SK-N-SH (cell line): ENCODE measurements around the gene SUMF1. TPM values are rescaled to one million over a fixed set of nuclear protein-coding genes. Genes with fewer than 3 reads are reported as not detected.

ENCODE experiments used
- CTCF ChIA-PET: fragments of 300-600, 350-600 bp; formaldehyde crosslinking; extraction: SDS; loops from one replicate; lab custom pipeline; 2021; lab: Yijun Ruan, JAX
- POLR2A ChIA-PET: fragments of 350-600 bp; sonication (Branson Sonifier 250); formaldehyde crosslinking; extraction: SDS; loops from one replicate; lab custom pipeline; 2020; ENCODE audit warnings: antibody characterized with exemption, inconsistent platforms; lab: Yijun Ruan, JAX
- DNase-seq: peaks from one replicate; pipeline ENCODE4 v3.0.0; 2012
- H2AFZ ChIP-seq: fragments of 200-600 bp; sonication (generic); 2 replicates; pipeline ENCODE4 v1.8.1; 2016; ENCODE audit warnings: antibody characterized with exemption, mild to moderate bottlenecking, low read depth
- H3F3A ChIP-seq: fragments of 200-600 bp; sonication (generic); replicated peaks from 2 replicates; pipeline ENCODE3; 2016; ENCODE audit warnings: antibody characterized with exemption, mild to moderate bottlenecking; ENCODE audit not compliant: insufficient read depth
- H3K27ac ChIP-seq, 2 experiments: fragments of 200-500 bp in 1 of 2; fragments of 200-600 bp in 1 of 2; sonication (Bioruptor generic) in 1 of 2; sonication (generic), shearing (Covaris generic) in 1 of 2; 2 replicates each; pipeline versions ENCODE4 v1.5.1 to v1.6.1; 2014 to 2016; ENCODE audit warnings: low read depth in 2 of 2, inconsistent platforms in 1 of 2, low read length in 1 of 2, mild to moderate bottlenecking in 1 of 2, mixed read lengths in 1 of 2
- H3K27me3 ChIP-seq: fragments of 200-600 bp; sonication (generic), shearing (Covaris generic); 2 replicates; pipeline ENCODE4 v1.6.1; 2016; ENCODE audit warnings: mixed run types; ENCODE audit not compliant: insufficient read depth
- H3K36me3 ChIP-seq, 2 experiments: fragments of 200-500 bp in 1 of 2; fragments of 200-600 bp in 1 of 2; sonication (Bioruptor generic) in 1 of 2; sonication (generic) in 1 of 2; replicated peaks in 1 of 2; 2 replicates each; pipeline versions ENCODE3 to v1.5.1; 2014 to 2016; ENCODE audit warnings: low read length in 1 of 2, mild to moderate bottlenecking in 1 of 2; ENCODE audit not compliant: insufficient read depth in 2 of 2, control insufficient read depth in 1 of 2
- H3K4me1 ChIP-seq, 2 experiments: fragments of 200-500 bp in 1 of 2; fragments of 200-600 bp in 1 of 2; sonication (Bioruptor generic) in 1 of 2; sonication (generic), shearing (Covaris generic) in 1 of 2; 2 replicates each; pipeline versions ENCODE4 v1.5.1 to v1.6.1; 2014 to 2016; ENCODE audit warnings: low read depth in 1 of 2, low read length in 1 of 2, mixed run types in 1 of 2; ENCODE audit not compliant: insufficient read depth in 2 of 2, control insufficient read depth in 1 of 2
- H3K4me2 ChIP-seq: fragments of 200-600 bp; sonication (generic), shearing (Covaris generic); 2 replicates; pipeline ENCODE4 v1.6.1; 2017; ENCODE audit warnings: mixed run types
- H3K4me3 ChIP-seq, 2 experiments: fragments of 200-500 bp in 1 of 2; fragments of 200-600 bp in 1 of 2; sonication (Bioruptor generic) in 1 of 2; sonication (generic), shearing (Covaris generic) in 1 of 2; 2 replicates each; pipeline versions ENCODE4 v1.5.1 to v1.8.1; 2014 to 2016; ENCODE audit warnings: low read depth in 2 of 2, inconsistent platforms in 1 of 2, low read length in 1 of 2, mild to moderate bottlenecking in 1 of 2, mixed read lengths in 1 of 2, moderate library complexity in 1 of 2
- H3K79me2 ChIP-seq: fragments of 200-600 bp; sonication (generic); 2 replicates; pipeline ENCODE4 v1.8.1; 2017; ENCODE audit warnings: mild to moderate bottlenecking; ENCODE audit not compliant: insufficient read depth
- H3K9ac ChIP-seq: fragments of 200-600 bp; sonication (generic); 2 replicates; pipeline ENCODE4 v1.6.1; 2017; ENCODE audit warnings: mixed run types
- H3K9me2 ChIP-seq: fragments of 200-600 bp; sonication (generic); 2 replicates; pipeline ENCODE4 v1.6.1; 2017; ENCODE audit warnings: mixed run types
- H3K9me3 ChIP-seq: fragments of 200-600 bp; sonication (generic); 2 replicates; pipeline ENCODE4 v1.6.1; 2017; ENCODE audit warnings: mixed run types, mild to moderate bottlenecking, moderate library complexity
- H4K20me1 ChIP-seq: fragments of 200-600 bp; sonication (generic); 2 replicates; pipeline ENCODE4 v1.6.1; 2017; ENCODE audit warnings: mild to moderate bottlenecking, mixed run types; ENCODE audit not compliant: insufficient read depth
- CHD2 ChIP-seq: fragments of 150-350 bp; IDR thresholded peaks from 2 replicates; pipeline ENCODE4 v1.6.1; 2018; ENCODE audit warnings: low read length; ENCODE audit not compliant: partially characterized antibody
- ELF1 ChIP-seq: IDR thresholded peaks from 2 replicates; pipeline ENCODE4 v1.4.0; 2012
- EP300 ChIP-seq, 2 experiments: IDR thresholded peaks; 2 replicates each; pipeline versions ENCODE4 v1.4.0 to v1.6.1; 2012; ENCODE audit warnings: borderline replicate concordance in 1 of 2, low read depth in 1 of 2, low read length in 1 of 2
- EZH2phosphoT487 ChIP-seq: fragments of 200-600 bp; sonication (generic); IDR thresholded peaks from 2 replicates; pipeline ENCODE4 v1.6.1; 2017; ENCODE audit warnings: low read depth, mixed run types, mild to moderate bottlenecking, antibody characterized with exemption, moderate library complexity, borderline replicate concordance
- FOSL2 ChIP-seq: IDR thresholded peaks from 2 replicates; pipeline ENCODE4 v1.4.0; 2012; ENCODE audit warnings: low read depth, mild to moderate bottlenecking, moderate library complexity, borderline replicate concordance
- GATA2 ChIP-seq: sonication (generic); formaldehyde crosslinking; IDR thresholded peaks from 2 replicates; pipeline ENCODE4 v1.5.0; 2020; ENCODE audit warnings: mild to moderate bottlenecking, missing genetic modification reagents
- JUND ChIP-seq: IDR thresholded peaks from 2 replicates; pipeline ENCODE4 v1.4.0; 2012
- MEF2A ChIP-seq: IDR thresholded peaks from 2 replicates; pipeline ENCODE4 v1.4.0; 2012; ENCODE audit warnings: low read depth, borderline replicate concordance
- NRF1 ChIP-seq: IDR thresholded peaks from 2 replicates; pipeline ENCODE4 v1.6.1; 2012; ENCODE audit warnings: low read depth, mild to moderate bottlenecking, low read length
- RCOR1 ChIP-seq: fragments of 150-350 bp; IDR thresholded peaks from 2 replicates; pipeline ENCODE4 v1.6.1; 2017; ENCODE audit warnings: antibody characterized with exemption, low read length
- RFX5 ChIP-seq: IDR thresholded peaks from 2 replicates; pipeline ENCODE4 v1.6.1; 2012; ENCODE audit warnings: mild to moderate bottlenecking, improper control_type of control experiment, low read length
- SMC3 ChIP-seq: IDR thresholded peaks from 2 replicates; pipeline ENCODE4 v1.6.1; 2012; ENCODE audit warnings: low read depth, low read length, improper control_type of control experiment
- TCF12 ChIP-seq: IDR thresholded peaks from 2 replicates; pipeline ENCODE4 v1.4.0; 2012
- USF1 ChIP-seq: IDR thresholded peaks from 2 replicates; pipeline ENCODE4 v1.4.0; 2012; ENCODE audit warnings: low read depth, borderline replicate concordance
- USF2 ChIP-seq: fragments of 150-350 bp; IDR thresholded peaks from 2 replicates; pipeline ENCODE4 v1.6.1; 2017; ENCODE audit warnings: antibody characterized with exemption, low read length, low read depth, borderline replicate concordance
- ZBTB33 ChIP-seq: IDR thresholded peaks from 2 replicates; pipeline ENCODE4 v1.4.0; 2012; ENCODE audit warnings: low read depth, borderline replicate concordance
- WGBS: methylation state at CpG from one replicate; pipeline ENCODE4 v1.1.6; 2017; ENCODE audit warnings: low lambda C conversion rate; 5-methylcytosine and 5-hydroxymethylcytosine counted together
- polyA plus RNA-seq, 3 experiments: library from polyadenylated mRNA; depleted of rRNA; stranded (reverse); fragments of >200 nt; gene quantifications; 2 replicates each; pipeline ENCODE4 v1.2.3, GENCODE V29; 2012

Gene SUMF1
- polyA plus RNA-seq, 1 of the 3 experiments (the other 2 are of a cell fraction) = 56.9 TPM

GRCh38 chr3:4419920-4420319 lies 47.1 kb downstream of the SUMF1 start:
- ChIA-PET POLR2A (no interaction called here), CTCF (no interaction called here)
- no peak overlapping the region for H2AFZ ChIP-seq
- H3K9ac ChIP-seq = no peak overlapping the region
- no peak overlapping the region for H3K4me2 ChIP-seq
- no peaks in the 10 kb centered on the region for H3K9me2 ChIP-seq
- H3K9me3 ChIP-seq = no peaks in the 10 kb centered on the region
- no peaks in the 10 kb centered on the region for H3K27me3 ChIP-seq
- H3K4me3 ChIP-seq = no peak overlapping the region
- peaks cover 0 to 3% of the 10 kb centered on the region in 2 experiments for H3K36me3 ChIP-seq
- H3K4me1 ChIP-seq = peaks cover 14 to 23% of the 10 kb centered on the region in 2 experiments
- no peak overlapping the region for H3K27ac ChIP-seq
- no peak for TF ChIP-seq EZH2phosphoT487
- TF ChIP-seq RCOR1 = no peak
- 100% methylated on average over 1 of the region's 1 CpG for WGBS
- H3K79me2 ChIP-seq = no peaks in the 10 kb centered on the region
- no peaks in the 10 kb centered on the region for H4K20me1 ChIP-seq
- H3F3A ChIP-seq = peaks cover 23% of the 10 kb centered on the region
- DNase-seq = no peak

GRCh38 chr3:4419386-4419785 lies 47.7 kb downstream of the SUMF1 start:
- no peaks in the 10 kb centered on the region for H3K9me3 ChIP-seq
- no peak overlapping the region for H3K4me3 ChIP-seq
- no peak overlapping the region for H3K27ac ChIP-seq
- CTCF ChIA-PET = no interaction called here
- no peak for DNase-seq
- H3K36me3 ChIP-seq = peaks cover 0 to 3% of the 10 kb centered on the region in 2 experiments
- 94% methylated on average over 3 of the region's 3 CpGs for WGBS
- H3K79me2 ChIP-seq = no peaks in the 10 kb centered on the region
- H3K9me2 ChIP-seq = no peaks in the 10 kb centered on the region
- H3K9ac ChIP-seq = no peak overlapping the region
- H4K20me1 ChIP-seq = no peaks in the 10 kb centered on the region
- POLR2A ChIA-PET = no interaction called here
- H2AFZ ChIP-seq = no peak overlapping the region
- no peaks in the 10 kb centered on the region for H3K27me3 ChIP-seq
- no peak overlapping the region for H3K4me2 ChIP-seq
- H3K4me1 ChIP-seq = peaks cover 16 to 23% of the 10 kb centered on the region in 2 experiments
- peaks cover 23% of the 10 kb centered on the region for H3F3A ChIP-seq
- TF ChIP-seq ELF1 (no peak), GATA2 (no peak), CHD2 (no peak), MEF2A (no peak), TCF12 (no peak), USF1 (no peak), SMC3 (no peak), FOSL2 (no peak), RCOR1 (no peak), USF2 (no peak), EP300 (IDR thresholded peaks at IDR 0.05; ENCODE audit: borderline replicate concordance in 1 of 2, low read depth in 1 of 2, low read length in 1 of 2) (no peak), NRF1 (no peak), ZBTB33 (no peak), RFX5 (no peak), JUND (no peak)
